IPS-15b (cell line): ENCODE measurements around the gene CSAG2.
"Not testable (repeated sequence)": the region's sequence is repeated elsewhere in the genome, so short reads cannot be mapped to it uniquely, and the experiment has no call there.

Source experiments
- H3K27me3 ChIP-seq: one replicate; pipeline ENCODE4 v1.6.1; 2013; ENCODE audit warnings: low read length; ENCODE audit not compliant: control insufficient read depth, insufficient read depth
- H3K36me3 ChIP-seq: one replicate; pipeline ENCODE4 v1.6.1; 2013; ENCODE audit warnings: low read length; ENCODE audit not compliant: control insufficient read depth, insufficient read depth
- H3K4me1 ChIP-seq: one replicate; pipeline ENCODE4 v1.6.1; 2013; ENCODE audit warnings: mild to moderate bottlenecking, low read length; ENCODE audit not compliant: control insufficient read depth, insufficient read depth
- H3K4me3 ChIP-seq: one replicate; pipeline ENCODE4 v1.5.1; 2013; ENCODE audit warnings: low read depth, low read length
- H3K9ac ChIP-seq: one replicate; pipeline ENCODE4 v1.6.1; 2013; ENCODE audit warnings: low read depth, mild to moderate bottlenecking, low read length
- H3K9me3 ChIP-seq: one replicate; pipeline ENCODE4 v1.6.1; 2013; ENCODE audit warnings: mild to moderate bottlenecking, low read length; ENCODE audit not compliant: control insufficient read depth, insufficient read depth

CSAG2 gene, protein sequence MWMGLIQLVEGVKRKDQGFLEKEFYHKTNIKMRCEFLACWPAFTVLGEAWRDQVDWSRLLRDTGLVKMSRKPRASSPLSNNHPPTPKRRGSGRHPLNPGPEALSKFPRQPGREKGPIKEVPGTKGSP

DNA sequence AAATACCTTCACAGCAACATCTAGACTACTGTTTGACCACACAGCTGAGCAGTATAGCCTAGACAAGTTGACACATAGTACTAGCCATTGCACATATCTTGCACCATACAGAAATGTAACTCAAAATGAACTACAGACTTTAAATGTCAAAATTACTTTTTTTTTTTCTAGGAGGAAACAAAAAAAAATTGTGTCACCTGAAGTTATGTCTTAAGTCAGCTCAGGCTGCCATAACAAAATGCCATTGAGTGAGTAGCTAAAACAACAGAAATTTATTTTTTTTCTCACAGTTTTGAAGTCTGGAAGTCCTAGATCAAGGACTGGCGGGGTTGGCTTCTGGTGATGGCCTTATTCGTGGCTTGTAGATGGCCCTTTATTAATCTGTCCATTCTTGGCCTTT, at the start of gene CSAG2:
CSAG2 (minus strand) TSS at position 101 of the 400 bp plus-strand sequence. CDS start 161 bp downstream, outside the sequence.
- H3K36me3 ChIP-seq, H3K9ac ChIP-seq, H3K4me1 ChIP-seq, H3K9me3 ChIP-seq, H3K4me3 ChIP-seq, H3K27me3 ChIP-seq: not testable (repeated sequence)

DNA sequence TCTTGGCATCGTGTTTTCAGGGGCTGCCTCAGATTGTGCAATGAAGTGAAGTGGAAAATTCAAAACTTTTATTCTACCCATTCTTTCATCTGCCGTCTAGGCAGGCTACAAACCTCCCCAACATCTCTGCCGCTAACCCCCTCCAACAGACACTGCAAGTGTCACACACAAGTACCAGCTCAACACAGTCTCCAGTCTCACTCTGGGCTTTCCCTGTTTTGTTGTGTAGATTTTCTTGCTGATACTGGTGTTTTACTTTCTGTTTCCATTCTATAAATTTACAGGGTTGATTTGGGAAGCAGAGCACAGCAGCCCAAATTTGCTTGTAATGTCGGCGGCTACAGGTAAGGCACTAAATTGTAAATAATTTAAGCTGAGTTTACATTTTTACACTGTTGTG, 45.8 kb upstream of the CSAG2 start:
- not testable (repeated sequence) for H3K4me3 ChIP-seq, H3K9ac ChIP-seq, H3K27me3 ChIP-seq, H3K36me3 ChIP-seq, H3K4me1 ChIP-seq, H3K9me3 ChIP-seq

DNA sequence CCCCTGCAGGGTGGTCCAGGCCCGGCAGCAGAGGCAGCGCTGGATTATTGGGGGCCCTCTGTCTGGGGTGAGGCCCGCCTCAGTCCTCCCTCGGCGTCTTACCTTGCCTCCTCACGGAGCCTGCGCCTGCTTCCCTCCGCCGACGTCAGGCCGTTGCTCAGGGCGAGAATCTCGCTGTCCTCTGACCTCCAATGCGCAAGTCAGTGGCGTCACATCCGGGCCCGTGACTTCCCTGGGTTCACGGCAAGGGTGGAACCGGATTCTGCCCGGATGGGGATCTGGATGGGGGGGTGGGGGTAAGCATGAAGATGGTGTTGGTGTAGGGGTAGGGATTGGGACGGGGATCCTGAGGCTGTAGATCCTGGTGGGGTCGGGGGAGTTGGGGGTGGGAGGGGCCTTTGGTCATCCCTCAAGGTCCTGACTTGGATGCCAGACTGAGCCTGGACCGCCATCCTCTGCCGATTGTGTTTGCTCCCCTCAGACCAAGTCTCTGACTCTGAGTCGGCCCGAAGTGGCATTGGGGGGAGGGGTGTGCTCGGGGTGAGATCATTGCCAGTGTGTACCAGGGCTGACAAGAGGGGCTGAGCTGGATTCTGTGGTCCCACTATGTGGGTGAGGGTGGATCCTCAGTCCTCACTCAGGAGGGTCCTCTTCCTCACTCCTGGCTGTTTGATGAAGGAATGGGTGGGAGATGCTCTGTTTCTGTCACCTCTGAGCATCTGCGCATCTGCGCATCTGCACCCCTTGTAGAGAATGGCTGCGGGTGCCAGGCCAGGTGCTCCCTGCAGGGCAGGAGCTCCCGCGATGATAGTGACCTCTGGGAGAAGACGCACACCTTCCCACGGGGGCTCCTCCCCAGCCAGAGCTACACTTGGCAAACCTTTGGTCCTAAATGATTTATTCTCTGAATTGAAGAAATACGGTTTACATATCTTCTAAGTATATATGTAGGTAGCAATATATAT, 44.9 kb upstream of the CSAG2 start, which contains the start of gene MAGEA2:
MAGEA2 (minus strand) TSS at position 157 of the 965 bp plus-strand sequence. CDS start 2,479 bp downstream, outside the sequence.
- H3K9me3 ChIP-seq, H3K27me3 ChIP-seq, H3K9ac ChIP-seq, H3K4me3 ChIP-seq, H3K4me1 ChIP-seq, H3K36me3 ChIP-seq: not testable (repeated sequence)

DNA sequence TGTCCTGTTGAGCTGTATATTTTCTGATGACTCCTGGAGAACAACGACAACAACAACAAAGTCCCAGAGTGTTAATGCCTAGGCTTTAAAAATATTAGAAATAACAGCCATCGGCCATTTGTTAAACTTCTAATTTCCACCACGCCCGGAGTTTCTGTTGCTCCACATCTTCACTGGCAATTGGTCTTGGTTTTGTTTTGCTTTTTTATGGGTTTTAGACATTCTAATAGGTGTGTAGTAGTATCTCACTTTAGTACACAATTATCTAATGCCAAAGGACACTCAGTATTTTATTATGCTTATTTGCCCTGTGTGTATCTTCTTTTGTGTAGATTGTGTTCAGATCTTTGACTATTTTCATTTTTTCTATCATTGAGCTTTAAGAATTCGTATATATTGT, 29.5 kb upstream of the CSAG2 start:
- no peaks in the 10 kb centered on the region for H3K27me3 ChIP-seq
- H3K4me1 ChIP-seq = no peaks in the 10 kb centered on the region
- H3K36me3 ChIP-seq = no peaks in the 10 kb centered on the region
- no peak overlapping the region for H3K4me3 ChIP-seq
- H3K9me3 ChIP-seq = no peaks in the 10 kb centered on the region
- no peak overlapping the region for H3K9ac ChIP-seq

DNA sequence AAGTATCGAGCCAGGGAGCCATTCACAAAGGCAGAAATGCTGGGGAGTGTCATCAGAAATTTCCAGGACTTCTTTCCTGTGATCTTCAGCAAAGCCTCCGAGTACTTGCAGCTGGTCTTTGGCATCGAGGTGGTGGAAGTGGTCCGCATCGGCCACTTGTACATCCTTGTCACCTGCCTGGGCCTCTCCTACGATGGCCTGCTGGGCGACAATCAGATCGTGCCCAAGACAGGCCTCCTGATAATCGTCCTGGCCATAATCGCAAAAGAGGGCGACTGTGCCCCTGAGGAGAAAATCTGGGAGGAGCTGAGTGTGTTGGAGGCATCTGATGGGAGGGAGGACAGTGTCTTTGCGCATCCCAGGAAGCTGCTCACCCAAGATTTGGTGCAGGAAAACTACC, 27.5 kb upstream of the CSAG2 start:
- H3K27me3 ChIP-seq, H3K36me3 ChIP-seq, H3K9ac ChIP-seq, H3K4me1 ChIP-seq, H3K4me3 ChIP-seq, H3K9me3 ChIP-seq: not testable (repeated sequence)

DNA sequence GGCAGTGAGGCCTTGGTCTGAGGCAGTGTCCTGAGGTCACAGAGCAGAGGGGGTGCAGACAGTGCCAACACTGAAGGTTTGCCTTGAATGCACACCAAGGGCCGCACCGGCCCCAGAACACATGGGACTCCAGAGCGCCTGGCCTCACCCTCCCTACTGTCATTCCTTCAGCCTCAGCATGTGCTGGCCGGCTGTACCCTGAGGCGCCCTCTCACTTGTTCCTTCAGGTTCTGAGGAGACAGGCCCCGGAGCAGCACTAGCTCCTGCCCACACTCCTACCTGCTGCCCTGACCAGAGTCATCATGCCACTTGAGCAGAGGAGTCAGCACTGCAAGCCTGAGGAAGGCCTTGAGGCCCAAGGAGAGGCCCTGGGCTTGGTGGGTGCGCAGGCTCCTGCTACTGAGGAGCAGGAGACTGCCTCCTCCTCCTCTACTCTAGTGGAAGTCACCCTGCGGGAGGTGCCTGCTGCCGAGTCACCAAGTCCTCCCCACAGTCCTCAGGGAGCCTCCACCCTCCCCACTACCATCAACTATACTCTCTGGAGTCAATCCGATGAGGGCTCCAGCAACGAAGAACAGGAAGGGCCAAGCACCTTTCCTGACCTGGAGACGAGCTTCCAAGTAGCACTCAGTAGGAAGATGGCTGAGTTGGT, 26.9 kb upstream of the CSAG2 start:
- Histone ChIP-seq H3K9me3 (no peaks in the 10 kb centered on the region), H3K4me3 (no peak overlapping the region), H3K9ac (no peak overlapping the region), H3K4me1 (no peaks in the 10 kb centered on the region), H3K27me3 (no peaks in the 10 kb centered on the region), H3K36me3 (no peaks in the 10 kb centered on the region)

DNA sequence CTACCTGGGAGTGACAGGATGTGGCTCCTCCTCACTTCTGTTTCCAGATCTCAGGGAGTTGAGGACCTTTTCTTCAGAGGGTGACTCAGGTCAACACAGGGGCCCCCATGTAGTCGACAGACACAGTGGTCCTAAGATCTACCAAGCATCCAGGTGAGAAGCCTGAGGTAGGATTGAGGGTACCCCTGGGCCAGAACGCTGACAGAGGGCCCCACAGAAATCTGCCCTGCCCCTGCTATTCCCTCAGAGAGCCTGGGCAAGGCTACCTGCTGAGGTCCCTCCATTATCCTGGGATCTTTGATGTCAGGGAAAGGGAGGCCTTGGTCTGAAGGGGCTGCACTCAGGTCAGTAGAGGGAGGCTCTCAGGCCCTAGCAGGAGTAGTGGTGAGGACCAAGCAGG, 26.0 kb upstream of the CSAG2 start:
- Histone ChIP-seq H3K9me3 (no peaks in the 10 kb centered on the region), H3K36me3 (no peaks in the 10 kb centered on the region), H3K9ac (no peak overlapping the region), H3K4me3 (no peak overlapping the region), H3K27me3 (no peaks in the 10 kb centered on the region), H3K4me1 (no peaks in the 10 kb centered on the region)

DNA sequence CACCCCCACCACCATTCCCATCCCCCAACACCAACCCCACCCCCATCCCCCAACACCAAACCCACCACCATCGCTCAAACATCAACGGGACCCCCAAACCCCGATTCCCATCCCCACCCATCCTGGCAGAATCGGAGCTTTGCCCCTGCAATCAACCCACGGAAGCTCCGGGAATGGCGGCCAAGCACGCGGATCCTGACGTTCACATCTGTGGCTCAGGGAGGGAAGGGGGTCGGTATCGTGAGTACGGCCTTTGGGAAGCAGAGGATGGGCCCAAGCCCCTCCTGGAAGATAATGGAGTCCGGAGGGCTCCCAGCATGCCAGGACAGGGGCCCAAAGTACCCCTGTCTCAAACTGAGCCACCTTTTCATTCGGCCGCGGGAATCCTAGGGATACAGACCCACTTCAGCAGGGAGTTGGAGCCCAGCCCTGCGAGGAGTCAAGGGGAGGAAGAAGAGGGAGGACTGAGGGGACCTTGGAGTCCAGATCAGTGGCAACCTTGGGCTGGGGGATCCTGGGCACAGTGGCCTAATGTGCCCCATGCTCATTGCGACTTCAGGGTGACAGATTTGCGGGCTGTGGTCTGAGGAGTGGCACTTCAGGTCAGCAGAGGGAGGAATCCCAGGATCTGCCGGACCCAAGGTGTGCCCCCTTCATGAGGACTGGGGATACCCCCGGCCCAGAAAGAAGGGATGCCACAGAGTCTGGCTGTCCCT, 25.2 kb upstream of the CSAG2 start:
- not testable (repeated sequence) for H3K36me3 ChIP-seq, H3K27me3 ChIP-seq, H3K4me3 ChIP-seq, H3K9me3 ChIP-seq, H3K4me1 ChIP-seq, H3K9ac ChIP-seq

DNA sequence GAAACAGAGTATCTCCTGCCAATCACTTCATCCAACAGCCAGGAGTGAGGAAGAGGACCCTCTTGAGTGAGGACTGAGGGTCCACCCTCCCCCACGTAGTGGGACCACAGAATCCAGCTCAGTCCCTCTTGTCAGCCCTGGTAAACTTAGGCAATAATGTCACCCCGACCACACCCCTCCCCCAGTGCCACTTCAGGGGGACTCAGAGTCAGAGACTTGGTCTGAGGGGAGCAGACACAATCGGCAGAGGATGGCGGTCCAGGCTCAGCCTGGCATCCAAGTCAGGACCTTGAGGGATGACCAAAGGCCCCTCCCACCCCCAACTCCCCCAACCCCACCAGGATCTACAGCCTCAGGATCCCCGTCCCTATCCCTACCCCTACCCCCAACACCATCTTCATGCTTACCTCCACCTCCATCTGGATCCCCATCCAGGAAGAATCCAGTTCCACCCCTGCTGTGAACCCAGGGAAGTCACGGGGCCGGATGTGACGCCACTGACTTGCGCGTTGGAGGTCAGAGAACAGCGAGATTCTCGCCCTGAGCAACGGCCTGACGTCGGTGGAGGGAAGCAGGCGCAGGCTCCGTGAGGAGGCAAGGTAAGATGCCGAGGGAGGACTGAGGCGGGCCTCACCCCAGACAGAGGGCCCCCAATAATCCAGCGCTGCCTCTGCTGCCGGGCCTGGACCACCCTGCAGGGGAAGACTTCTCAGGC, 24.3 kb upstream of the CSAG2 start, which contains the start of the genes CSAG1 and MAGEA12:
CSAG1 (minus strand) TSS at position 461 of the 715 bp plus-strand sequence. CDS start 1,261 bp downstream, outside the sequence.
MAGEA12 (plus strand) TSS at position 497 of the 715 bp plus-strand sequence. CDS start 2,405 bp downstream, outside the sequence.
- no peaks in the 10 kb centered on the region for H3K4me1 ChIP-seq
- H3K27me3 ChIP-seq = no peaks in the 10 kb centered on the region
- H3K9me3 ChIP-seq = no peaks in the 10 kb centered on the region
- peak within 1 kb of the TSS; percentile 11 for H3K4me3 ChIP-seq
- no peak within 1 kb of the TSS for H3K9ac ChIP-seq
- H3K36me3 ChIP-seq = no peaks in the 10 kb centered on the region

DNA sequence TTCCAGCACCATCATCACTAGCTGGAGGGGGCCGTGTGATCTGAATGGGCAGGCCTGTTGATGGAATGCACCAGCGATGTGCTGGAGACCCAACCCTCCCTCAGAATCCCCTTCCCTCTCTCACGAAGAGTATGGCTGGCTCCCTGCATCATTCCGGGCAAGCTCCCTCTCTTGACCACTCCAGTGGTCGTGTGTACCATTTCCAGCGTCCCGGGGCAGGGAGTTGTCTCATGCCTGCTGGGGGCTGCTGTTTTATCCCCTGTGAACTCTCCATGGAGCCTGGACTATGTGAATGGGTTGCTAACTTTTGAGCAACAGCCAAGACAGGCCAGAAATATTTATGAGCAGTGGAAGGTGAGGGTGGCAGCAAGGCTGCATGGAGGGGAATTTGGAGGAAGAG, 16.3 kb upstream of the CSAG2 start:
- Histone ChIP-seq H3K36me3 (no peaks in the 10 kb centered on the region), H3K27me3 (no peaks in the 10 kb centered on the region), H3K4me3 (no peak overlapping the region), H3K4me1 (no peaks in the 10 kb centered on the region), H3K9me3 (no peaks in the 10 kb centered on the region), H3K9ac (no peak overlapping the region)
